Hematopoietic multipotent progenitor cell treated with erythropoietin and hydrocortisone succinate and interleukin-3 and kit ligand, for 4 days (in vitro differentiated cells): ENCODE data around the gene PHF13.
"Not testable (repeated sequence)": the region's sequence is repeated elsewhere in the genome, so short reads cannot be mapped to it uniquely, and the experiment has no call there.

Experiments used
- DNase-seq: peaks from one replicate; pipeline ENCODE4 v3.0.0-alpha.2; 2015

Gene PHF13

GRCh38 chr1:6587261-6588005 lies 26.1 kb upstream of the PHF13 start:
- DNase-seq: no peak

GRCh38 chr1:6588128-6588892 lies 25.2 kb upstream of the PHF13 start:
- no peak for DNase-seq

- DNase-seq: no peak
These were observed 24.5 kb upstream of the PHF13 start for GRCh38 chr1:6588893-6589520.

- no peak for DNase-seq
These were observed 23.5 kb upstream of the PHF13 start for GRCh38 chr1:6590046-6590445.

DNA sequence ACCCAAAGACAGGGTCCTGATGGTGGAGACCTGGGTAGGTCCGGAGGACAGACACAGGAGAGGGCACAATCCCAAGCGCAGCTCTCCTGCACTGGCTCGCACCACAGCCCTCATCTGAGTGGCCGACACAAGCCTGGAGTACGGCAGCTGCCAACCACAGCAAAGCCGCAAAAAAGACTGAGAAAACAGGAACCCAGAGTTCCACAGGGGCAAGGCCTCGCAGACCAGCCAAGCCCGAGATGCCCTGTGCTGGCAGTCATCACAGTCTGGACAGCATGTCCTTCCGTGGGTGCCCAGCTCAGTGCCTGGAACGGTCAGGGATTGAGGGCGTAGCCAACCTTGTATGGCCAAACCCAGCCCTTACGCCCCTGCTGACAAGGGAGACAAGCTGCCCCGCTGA lies 22.3 kb upstream of the PHF13 start:
- DNase-seq: peak; percentile 87

GRCh38 chr1:6591644-6592043 lies 21.9 kb upstream of the PHF13 start:
- DNase-seq: no peak

DNA sequence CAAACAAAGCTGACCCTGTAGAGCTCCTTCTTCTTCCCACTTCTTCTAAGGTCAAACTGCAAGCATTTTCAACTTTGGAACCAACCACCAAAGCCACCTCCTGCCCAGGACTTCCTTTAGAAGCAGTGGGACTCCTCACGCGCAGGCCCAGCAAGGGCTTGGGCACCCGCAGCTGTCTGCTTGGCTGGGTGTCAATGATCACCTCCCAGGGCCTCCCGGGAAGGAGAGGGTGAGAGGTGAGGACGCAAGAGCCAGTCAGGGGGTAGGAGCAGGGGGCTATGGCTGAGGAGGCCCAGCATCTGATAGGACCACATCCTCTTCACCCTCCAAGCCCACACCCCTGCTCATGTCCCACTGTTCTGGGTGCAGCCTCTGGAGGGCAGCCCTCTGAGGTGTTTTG lies 21.1 kb upstream of the PHF13 start:
- no peak for DNase-seq

DNA sequence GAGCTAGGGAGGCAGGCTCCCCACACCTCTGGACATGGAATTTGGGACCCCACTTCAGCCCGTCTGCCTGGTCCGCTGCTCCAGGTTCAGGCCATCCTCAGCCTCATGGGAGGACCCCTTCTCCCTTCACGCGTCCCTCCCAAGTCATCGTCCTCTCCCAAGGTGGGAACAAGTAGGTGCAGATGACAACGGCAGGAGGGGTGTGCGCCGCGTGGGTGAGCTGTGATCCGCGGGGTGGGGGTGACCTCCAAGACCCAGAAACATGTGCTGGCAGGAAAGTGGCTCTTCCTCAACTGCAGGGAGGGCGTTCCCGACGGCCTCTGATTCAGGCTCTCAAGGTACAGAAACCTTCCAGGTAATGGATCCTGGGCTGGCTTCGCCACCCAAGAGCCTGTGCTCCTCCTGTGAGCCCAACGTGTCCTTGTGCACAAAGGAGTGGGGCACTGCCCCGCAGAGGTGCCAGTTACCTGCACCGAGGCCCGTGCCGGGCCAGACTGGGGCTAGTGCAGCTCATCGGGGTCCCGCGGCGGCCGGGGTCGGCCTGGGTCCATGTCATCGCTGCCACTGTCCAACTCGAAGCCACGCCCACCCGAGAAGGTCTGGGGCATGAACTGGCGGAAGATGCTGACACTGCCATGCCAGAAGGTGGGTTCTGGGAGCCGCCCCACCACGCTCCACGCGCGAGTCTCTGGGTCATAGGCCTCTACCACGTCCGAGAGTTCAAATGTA lies 20.5 kb upstream of the PHF13 start:
- DNase-seq: no peak

- no peak for DNase-seq
These were observed 19.7 kb upstream of the PHF13 start for GRCh38 chr1:6593810-6594209.

DNA sequence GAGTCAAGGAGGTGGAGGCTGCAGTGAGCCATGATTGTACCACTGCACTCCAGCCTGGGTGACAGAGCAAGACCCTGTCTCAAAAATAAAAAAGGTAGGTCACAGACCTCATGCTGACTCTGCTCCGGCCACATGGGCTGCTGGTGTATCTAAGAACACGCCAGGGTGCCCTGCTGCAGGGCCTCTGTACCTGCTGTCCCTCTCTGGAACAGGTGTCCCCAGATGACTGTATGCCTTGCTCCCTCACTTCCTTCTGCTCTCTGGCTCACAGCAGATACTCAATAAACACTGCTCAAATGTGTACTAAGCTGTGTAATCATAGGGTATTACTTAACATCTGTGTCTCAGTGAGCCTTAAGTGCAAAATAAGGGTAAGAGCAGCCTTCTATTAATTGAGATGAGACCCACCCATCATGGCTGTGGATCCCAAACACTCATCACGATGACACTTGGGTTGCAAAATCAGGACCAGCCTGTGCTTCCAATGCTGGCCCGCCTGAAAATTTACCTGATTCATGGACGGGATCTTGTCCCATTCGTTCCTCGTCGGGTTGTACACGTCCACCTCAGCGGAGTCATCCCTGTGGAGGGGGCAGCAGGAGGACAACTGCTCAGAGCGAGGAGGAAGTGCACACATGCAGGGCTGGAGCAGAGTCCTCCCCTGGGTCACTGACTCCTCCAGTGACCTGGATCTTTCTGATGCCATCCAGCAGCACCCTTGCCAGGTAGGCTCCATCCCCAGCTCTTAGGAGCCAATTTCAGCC lies 18.4 kb upstream of the PHF13 start:
- no peak for DNase-seq

DNA sequence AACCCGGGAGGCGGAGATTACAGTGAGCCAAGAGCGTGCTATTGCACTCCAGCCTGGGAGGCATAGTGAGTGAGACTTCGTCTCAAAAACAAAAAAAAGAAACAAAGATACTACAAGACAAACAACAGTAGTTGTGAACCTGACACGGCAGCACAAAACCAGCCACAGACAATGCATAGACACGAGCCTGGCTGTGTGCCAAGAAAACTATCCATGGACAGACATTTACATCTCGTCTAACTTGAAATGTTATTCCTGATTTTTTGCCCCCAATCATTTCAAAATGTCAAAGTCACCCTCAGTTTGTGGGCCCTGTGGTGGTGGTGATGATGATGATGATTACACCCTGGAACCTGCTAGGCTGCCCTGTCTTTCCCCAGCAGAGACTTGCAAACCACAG lies 17.2 kb upstream of the PHF13 start:
- no peak for DNase-seq

DNA sequence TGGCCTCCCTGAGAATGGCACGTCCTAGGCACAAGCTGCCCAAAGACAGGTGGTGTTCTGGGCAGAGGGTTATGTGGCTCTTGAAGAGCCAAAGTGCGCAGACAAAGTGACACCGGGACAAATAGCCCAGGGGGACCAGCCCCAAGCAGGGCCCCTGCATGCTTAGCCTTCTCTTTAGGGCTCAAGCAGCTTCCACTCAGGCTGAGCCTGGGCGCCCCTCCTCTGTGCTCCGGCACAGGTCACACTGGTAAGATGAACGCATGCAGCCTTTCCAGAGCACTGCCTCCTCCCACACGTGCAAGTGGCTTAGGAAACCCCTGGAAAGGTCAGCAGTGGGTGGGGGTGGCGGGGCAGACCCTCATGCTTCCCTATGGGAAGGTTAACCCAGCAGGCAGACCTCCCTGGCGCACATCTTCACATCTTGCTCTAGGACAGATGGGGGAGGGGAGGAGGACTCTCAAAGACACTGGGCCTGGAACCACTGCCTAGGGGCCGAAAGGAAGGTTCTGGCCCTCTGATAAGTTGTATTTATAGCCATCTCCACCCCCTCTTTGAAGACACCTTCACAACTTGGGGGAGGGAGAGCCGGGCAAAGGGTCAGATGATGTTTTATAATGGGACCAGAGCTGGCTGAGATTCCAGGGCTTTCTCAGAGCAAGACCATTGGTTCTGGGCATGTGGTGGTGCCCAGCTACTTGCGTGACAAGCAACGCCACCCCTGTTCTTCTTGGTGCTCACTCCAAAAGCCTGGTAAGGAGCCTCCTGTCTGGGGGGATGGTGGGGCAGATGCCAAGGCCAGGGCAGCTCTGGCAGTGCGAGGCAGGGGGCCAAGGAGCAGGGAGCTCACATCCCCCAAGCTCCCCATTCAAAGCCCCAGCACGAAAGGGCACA lies 16.4 kb upstream of the PHF13 start:
- DNase-seq: no peak

DNA sequence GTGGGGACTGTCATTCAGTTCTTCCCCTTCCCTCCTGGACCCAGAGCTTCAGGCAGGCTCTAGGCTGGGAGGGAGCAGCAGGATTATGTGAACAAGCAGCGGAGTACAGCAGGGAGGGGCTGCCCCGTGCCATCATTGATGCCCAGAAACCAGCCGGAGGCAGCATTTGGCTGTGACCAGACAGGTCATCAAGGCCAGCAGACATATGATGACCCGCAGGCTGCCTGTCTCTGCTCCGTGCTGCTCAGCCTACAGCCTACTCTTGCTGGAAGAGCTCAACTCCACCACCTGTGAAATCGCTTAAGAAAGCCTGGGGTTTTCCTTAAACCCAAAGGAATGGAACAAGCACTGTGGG lies 15.8 kb upstream of the PHF13 start:
- DNase-seq: no peak

DNA sequence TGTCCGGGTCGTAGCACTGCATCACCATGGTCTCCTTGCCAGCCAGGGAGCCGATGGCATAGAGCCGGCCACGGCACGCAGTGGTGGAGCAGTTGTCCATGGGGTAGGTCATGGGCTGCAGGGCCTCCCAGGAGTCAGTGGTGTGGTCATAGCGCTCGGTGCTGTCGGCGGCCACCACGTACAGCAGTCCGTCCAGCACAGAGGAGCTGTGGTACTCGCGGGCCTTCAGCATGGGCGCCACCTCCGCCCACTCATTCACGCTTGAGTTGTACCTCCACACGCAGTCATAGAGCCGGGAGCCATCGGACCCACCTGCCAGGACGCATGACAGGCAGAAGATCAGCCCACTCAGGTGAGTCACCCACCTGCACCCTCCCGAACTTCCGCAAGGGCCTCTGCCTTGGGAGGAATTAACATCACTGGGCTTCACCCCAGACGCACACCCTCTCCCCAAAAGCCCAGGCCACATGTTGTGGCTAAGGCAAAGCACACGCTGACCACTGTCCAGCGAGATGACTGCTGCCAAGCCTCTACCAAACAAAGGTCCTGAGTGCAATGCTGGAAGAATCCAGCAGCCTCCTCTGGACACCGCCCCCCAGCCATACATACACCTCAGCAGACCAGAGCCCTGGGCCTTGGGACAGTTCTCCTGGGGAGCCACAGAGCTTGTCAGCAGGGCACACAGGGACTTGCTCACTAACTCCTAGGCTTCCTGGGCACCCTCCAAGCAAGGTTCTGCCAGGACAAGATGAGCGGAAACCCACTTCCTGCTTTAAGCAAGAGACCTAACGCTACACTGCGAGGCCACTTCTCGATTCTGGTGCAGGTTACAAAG lies 14.2 kb upstream of the PHF13 start:
- peak; percentile 86 for DNase-seq

DNA sequence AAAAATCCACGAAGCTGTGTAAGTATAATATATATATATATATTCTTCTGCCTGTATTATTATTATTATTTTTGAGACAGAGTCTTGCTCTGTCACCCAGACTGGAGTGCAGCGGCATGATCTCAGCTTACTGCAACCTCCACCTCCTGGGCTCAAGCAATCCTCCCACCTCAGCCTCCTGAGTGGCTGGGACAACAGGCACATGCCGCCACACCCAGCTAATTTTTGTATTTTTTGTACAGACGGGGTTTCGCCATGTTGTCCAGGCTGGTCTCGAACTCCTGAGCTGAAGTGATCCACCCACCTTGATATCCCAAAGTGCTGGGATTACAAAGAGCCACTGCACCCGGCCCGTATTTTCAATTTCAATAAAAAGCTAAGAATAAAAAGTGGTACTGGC lies 13.5 kb upstream of the PHF13 start:
- not testable (repeated sequence) for DNase-seq

DNA sequence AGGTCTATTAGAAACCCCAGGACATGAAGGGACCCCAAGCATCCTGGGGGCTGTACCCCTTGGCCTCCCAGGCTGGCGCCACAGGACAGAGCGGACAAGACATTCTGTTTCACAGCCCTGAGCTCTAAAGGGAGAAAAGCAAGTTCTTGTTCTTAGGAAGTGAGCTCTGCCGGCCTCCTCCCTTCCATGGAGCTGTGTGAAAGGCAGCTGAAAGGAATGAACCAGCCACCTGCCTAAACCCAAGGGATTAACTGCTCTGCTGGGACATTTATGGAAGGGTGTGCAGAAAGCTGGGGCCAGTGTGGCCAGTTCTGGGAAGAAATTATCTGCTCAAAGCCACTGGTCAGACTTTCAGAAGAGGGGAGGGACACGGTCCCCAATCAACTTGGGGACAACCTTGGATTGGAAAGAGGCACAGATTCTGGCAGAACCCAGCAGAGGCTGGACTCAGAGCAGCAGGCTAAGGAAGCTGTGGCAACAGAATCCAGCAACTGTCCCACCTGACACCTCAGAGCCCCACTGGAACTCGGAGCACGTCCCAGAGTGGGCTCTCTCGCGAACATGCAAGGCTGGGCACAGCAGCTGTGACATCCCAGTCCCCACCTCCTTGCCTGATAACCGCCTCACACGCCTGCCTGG lies 13.0 kb upstream of the PHF13 start:
- no peak for DNase-seq

DNA sequence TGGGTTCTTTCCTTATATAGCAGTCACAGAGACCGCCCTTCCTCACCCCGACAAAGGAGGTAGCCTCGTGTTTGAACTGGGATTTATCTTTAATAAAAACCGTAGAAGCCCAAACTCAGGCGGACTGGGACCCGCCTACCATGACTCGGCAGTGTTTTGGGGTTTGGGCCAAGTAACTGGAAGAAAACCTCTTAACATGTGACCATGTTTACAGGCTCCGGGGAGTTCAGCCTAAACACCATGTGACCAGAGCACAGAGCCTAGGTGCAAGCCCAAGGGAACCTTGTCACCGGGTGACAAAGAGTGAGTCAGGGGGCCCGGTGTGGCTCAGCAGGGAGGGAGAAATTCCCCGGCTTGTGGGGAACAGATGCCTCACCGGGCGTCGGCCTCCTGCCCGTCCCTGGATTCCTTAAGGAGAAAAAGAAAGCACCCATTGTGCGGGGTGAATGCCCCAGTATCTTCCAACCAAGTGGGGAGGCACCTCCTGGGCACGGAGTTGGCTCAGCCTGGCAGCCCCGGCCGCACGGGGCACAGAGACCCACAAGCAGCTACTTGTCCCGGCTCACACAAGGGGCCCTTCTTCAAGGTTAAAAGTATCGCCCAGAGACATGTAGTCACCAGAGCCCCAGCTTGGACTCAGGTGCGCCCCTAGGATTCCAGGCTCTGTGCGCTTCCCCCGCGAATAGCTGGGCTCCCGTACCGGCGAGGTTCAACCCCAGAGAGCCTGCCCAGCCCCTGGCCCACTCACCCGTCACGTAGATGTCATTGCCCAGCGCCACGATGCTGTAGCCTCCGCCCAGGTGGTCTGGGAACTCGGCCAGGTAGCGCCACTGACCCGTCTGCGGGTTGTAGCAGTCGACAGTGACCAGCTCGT lies 12.2 kb upstream of the PHF13 start:
- DNase-seq: peak; percentile 98

DNA sequence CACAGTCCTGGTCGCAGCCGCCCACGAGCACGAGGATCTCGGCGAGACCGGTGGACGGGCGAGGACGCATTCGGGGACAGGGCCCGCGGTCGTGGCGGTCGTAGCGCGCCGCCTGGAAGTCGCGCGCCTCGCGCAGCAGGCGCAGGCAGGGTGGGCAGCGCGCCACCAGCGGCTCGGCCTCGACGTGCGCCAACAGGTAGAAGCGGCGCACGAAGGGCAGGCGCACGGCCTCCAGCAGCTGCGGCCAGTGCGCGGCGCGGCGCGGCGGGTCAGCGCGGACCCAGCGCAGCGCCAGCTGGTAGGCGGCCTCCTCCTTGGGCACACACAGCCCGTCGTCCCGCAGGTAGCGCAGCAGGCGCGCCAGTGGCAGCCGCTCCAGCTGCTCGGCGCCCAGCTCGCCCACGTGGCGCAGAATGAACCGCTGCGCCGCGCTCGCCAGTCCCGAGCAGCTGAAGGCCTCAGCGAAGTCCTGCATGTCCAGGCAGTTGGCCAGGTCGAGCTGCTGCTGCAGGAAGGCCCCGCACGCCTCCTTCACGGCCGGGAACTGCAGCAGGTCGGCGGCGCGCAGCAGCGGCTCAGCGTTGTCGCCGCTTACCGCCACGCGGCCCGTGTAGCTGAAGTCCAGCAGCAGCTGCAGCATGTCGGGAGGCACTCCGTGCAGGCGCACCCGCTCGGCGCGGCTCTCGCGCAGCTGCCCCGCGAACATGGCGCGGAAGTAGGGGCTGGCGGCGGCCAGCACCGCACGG lies 11.4 kb upstream of the PHF13 start:
- peak; percentile 58 for DNase-seq
